Measurements from ENCODE around the gene MT1G.
"Not testable (repeated sequence)": the region's sequence is repeated elsewhere in the genome, so short reads cannot be mapped to it uniquely, and the experiment has no call there.

The MT1G gene

DNA sequence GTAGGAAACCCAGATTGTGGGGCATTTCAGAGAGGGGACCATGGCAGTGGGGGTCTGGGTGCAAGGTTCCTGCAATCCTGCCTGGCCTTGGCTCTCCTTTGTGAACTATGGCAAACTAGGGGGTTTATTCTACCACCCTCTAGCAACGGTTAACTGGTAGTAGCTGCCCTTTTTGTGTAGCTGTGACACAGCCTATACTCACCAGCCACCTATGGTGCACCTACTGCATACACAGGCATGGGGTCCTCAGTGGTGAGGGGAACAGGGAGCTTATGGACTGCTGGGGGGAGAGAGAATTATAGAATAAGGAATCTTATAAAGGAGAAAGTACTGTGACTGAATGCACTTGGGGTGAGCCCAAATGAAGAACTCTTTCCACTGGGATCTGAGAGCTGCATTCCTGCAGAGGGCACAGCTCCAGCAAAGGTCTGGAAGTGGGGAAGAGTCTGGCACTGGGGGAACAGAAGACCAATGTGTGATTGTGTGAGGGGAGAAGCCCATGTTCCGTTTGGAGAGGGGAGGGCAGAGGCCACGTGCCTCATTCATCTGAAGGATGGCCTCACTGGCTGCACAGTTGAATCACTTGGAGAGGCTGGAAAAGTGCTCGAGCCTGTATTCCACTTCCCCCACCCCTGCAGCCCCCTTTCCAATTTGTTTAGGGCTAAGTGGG, 16.5 kb upstream of the MT1G start:
- DNase-seq, result no peak

DNA sequence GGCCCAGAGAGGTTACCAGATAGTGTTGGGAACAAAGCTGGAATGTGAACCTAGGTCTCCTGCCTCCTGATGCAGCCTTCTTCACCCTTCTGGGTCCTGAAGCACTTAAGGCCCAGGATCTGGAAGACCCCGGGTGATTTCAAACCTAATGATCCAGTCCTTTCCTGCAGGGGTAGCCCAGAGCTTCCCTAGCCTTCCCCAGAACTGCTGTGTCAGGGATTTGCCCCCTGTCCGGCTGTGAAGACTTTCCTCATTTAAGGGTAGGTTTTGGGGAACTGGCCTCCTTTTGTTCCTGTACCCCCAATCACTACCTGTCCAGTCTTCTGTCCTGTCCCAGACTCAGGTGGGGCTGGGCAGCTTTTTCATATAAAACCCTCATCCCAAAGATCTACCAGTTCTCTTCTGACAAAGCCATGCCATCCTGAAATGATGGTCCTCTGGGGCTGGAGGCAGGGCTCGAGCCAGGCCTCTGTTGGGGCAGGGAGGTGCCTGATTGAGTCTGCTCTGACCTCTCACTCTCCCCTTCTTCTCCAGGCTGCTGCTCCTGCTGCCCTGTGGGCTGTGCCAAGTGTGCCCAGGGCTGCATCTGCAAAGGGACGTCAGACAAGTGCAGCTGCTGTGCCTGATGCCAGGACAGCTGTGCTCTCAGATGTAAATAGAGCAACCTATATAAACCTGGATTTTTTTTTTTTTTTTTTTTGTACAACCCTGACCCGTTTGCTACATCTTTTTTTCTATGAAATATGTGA, 15.7 kb upstream of the MT1G start:
- no peak for DNase-seq

DNA sequence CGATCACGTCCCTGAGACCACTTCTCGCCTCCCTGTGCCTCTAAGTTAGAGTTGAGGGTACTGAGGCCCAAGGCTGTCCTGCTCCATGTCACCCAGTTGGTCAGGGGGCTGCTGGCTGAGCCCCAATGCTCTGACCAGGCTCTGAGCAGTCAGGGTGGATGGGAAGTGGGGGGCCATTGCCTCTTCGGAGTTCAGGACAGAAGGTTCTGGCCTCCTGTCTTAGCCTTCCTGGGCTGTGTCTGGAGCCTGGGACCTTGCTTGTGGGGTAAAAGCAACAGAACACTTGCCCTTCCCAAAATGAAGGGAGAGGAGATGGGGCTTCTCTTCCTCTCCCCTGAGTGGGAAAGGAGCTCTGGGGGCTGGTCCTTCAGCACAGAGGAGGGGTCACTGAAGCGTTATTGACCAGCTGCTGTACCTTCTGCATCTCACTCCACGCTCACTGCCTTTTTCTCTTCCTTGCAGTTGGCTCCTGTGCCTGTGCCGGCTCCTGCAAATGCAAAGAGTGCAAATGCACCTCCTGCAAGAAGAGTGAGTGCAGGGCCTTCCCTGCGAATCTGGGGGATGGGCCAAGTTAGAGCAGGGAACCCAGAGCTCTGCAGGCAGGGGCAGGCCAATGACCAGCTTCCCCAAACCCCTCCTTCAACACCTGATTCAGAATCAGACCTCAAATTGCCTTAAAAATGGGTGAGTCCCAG, 15.0 kb upstream of the MT1G start:
- no peak for DNase-seq

DNA sequence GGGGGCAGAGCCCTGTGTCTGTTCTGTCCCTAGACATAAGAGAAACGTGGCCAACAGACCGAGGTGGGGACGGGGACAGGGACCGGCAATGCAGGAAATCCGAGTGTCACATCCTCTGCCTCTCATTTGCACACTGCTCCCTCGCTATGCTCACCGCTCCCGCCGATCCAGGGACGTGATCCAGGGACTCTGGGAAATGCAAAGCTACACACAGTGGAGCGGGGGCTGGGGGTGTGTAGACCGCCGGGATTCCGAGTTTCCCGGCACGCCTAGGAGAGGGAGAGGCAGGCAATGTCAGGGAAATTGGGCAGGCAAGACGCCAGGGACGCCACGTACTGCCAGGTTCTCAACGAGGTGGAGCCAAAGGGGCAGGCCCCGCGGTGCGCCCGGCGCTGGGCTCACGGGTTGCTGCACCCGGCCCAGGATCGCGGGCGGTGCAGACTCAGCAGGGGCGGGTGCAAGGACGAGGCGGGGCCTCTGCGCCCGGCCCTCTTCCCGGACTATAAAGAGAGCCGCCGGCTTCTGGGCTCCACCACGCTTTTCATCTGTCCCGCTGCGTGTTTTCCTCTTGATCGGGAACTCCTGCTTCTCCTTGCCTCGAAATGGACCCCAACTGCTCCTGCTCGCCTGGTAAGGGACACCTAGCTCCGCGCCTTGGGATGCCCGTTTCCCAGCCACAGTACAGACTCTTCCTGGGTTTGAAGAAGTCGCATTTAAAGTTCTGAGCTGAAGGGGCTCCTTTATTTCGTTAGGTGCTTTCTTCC, 14.3 kb upstream of the MT1G start, which contains the start of gene MT1X:
Gene MT1X, plus strand, starts transcription at position 532 of the 764 bp plus-strand sequence. Its CDS starts 71 bp downstream, at position 603.
- peak; percentile 85 to 90 for DNase-seq

DNA sequence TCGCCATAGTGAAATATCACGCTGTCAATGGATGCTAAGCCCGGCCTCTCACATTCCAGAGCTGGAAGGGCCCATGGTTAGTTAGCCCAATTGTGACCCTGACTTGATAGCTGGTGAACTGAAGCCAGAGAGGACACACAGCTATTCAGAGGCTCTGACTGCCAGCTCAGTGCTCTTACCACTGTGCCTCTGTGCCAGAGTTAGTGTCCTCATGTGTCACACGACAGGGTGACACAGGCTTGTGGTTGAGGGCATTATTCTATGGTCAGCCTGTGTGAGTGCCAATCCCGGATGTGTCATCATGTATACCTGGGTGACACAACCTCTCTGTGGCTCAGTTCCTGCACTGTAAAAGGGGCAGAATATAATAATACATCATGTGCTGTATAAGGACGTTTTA, 12.0 kb upstream of the MT1G start:
- DNase-seq, result no peak

DNA sequence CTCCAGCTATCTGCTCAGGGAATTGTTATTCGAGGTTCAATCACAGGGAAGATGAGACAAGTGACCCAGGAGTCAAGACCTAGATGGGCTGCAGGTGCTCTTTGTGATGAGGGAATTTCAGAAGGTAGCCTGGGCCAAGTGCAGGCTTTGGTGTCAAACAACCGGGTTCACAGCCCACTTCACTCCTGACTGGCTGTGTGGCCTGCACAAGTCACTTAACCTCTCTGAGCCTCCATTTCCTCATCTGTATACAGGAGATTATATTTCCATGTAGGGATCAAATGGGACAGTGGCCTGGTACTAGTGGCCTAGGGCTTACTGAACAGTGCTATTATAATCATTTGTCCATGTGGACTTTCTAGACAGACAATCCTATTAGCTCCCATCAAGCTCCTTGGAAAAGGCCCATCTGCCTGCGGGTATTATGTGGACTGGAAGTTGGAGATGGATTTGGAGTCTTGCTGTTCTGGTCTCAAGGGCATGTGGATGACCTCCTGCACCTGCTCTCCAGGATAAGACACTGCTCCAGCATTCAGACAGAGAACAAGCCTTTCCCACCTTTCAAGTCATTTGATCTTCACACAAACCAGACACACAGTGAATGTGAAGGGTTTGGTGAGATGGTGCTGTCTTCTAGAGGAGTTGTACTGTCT, 11.3 kb upstream of the MT1G start:
- no peak for DNase-seq

DNA sequence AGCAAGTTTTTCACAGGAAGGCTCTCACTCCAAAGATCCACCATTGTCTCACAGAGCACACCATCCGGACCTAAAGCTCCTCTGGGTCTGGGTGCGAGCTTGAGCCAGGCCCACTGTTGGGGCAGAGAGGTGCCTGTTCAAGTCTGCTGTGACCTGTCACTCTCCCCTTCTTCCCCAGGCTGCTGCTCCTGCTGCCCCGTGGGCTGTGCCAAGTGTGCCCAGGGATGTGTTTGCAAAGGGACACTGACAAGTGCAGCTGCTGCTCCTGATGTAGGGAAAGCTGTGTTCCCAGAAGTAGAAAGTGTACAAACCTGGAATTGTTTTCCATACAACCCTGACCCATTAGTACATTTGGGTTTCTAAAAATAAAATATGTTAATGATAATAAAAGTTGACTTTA, 9.6 kb upstream of the MT1G start:
- DNase-seq, result no peak

DNA sequence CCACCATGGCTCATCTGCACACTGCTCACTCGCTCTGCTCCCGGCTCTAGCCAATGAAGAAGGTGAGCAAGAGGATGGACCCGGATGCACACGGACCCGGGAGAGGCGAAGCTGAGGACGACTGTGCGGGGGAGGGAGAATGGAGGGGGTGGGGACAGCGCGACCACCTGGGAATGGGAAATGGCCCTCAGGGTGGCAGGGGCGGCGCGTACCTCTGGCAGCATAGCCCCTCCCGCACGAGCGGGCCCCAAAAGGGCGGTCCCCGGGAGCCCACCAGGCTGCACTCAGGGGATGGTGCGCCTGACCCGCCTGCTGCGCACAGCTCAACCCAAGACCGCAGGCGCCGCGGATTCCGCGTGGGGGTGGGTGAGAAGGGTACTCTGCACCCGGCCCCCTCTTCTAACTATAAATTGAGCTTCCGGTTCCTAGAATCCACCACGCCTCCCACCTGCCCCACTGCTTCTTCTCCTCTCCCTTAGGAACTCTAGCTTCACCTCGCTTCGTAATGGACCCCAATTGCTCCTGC, 7.9 kb upstream of the MT1G start:
- DNase-seq, result peak; percentile 32 to 51

DNA sequence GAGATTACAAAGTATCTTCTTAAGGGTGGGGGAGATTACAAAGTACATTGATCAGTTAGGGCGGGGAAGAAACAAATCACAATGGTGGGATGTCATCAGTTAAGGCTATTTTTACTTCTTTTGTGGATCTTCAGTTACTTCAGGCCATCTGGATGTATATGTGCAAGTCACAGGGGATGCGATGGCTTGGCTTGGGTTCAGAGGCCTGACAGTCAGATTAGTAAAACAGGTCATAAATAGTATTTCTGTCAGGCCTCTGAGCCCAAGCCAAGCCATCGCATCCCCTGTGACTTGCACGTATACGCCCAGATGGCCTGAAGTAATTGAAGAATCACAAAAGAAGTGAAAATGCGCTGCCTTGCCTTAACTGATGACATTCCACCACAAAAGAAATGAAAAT, 6.7 kb upstream of the MT1G start:
- DNase-seq, result not testable (repeated sequence)

DNA sequence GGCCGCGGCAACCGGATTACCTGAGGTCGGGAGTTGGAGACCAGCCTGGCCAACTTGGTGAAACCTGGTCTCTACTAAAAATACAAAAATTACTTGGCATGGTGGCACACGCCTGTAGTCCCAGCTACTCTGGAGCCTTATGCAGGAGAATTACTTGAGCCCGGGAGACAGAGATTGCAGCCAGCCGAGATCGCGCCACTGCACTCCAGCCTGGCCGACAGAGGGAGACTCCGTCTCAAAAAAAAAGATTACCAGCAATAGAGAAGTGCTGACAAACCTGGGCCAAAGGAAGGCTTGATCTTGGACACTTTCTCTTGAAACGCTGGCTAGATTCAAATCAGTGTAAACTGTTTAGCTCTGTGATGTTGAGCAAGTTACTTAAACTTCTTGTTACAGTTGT, 6.1 kb upstream of the MT1G start:
- peak; percentile 12 to 36 for DNase-seq

DNA sequence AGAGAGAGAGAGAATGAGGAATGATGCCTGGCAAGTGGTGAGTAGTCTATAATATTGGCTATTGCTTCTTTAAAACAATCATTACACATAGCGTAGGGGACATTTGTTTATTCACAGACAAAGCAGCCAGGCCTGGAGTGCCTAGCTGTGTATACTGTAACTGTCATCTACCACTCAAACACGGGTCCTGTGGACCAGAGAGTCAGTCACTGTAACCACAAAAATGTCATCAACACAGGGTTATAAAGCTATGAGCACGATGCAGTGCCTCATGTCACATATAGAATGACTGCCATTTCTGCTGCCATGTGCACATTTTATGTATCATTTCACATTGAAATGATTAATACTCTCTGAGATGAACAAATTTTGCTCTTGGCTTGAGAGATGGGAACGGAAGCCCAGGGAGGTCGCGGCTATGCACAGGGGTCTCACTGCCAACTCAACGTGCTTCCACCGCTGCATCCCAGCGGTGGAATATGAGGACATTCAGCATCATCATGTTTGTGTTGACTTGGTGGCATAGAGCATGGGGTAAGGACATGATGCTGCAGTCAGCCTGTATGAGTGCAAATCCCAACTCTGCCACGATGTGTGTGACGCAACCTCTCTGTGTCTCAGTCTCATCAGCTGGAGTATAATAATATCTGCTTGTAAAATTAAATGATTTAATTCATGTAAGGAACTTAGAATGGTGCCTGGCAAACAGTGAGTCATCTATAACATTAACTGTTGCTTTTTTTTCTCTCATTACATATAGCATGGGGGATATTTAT, 5.1 kb upstream of the MT1G start:
- DNase-seq, result no peak

DNA sequence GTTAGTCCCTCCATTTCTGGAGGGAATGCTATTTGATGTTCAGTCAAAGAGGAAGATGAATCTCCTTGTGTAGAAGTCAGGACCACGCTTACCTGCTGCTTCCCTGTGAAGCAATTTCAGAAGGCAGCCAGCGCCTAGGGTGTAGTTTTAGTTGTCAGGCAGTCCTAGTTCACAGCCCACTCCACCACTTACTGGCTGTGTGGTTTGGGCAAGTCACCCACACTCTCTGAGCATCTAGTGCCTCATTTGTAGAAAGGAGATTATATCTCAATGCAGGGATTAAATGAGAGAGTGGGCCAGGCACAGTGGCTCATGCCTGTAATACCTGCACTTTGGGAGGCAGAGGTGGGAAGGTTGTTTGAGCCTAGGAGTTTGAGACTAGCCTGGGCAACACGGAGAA, 4.3 kb upstream of the MT1G start:
- not testable (repeated sequence) for DNase-seq

DNA sequence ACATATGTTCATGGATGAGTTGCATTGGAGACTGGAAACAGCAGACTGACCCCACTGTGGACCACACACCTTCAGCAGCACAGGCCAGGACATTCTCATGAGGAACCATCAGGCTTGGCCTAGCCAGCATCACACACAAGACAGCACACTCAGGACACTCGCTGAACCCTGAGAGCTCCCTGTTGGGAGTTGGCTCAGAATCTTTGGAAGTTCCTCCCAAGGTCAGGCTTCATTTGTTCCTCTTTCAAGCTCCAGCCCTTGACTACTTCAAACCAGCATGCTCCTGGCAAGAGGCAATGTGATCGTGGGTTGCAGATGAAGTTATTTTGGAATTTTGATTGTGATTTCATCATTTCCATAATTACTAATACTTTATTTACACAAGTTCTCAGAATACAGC, 3.8 kb upstream of the MT1G start:
- not testable (repeated sequence) for DNase-seq

DNA sequence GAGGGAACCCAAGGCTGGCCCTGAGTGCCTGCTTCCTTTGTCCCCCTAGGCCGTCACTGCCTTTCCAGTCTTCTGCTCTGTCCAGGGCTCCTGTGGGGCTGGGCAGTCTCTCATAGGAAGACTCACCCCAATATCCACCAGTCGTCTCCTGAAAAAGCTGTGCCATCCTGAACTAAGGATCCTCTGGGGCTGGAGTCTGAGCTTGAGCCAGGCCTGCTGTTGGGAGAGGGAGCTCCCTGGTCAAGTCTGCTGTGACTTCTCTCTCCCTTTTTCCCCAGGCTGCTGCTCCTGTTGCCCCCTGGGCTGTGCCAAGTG, 2.7 kb upstream of the MT1G start:
- DNase-seq, result no peak

DNA sequence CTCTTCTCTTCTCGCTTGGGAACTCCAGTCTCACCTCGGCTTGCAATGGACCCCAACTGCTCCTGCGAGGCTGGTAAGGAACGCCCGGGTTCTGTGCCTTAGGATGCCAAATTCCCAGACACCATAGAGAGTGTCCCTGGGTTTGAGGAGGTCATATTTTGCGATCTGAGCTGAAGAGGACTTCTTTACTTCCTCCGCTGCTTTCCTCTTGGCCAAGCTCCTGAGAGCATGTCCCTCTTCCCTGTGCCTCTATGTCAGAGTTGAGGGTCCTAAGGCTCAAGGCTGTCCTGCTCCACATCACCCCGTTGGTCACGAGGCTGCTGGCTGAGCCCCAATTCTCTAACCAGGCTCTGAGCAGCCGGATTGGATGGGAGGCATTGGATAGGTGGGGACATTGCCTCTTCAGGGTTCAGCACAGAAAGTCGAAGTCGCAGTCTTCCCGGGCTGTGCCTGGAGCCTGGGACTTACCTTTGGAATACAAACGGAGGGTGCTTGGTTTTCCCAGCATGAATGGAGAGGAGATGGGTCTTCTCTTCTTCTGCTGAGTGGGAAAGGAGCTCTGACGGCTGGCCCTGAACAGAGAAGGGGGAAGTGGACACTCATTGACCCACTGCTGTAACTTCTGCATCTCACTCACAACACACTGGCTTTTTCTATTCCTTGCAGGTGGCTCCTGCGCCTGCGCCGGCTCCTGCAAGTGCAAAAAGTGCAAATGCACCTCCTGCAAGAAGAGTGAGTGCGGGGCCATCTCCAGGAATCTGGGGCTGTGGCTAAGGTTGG, 2.2 kb upstream of the MT1G start:
- no peak for DNase-seq

DNA sequence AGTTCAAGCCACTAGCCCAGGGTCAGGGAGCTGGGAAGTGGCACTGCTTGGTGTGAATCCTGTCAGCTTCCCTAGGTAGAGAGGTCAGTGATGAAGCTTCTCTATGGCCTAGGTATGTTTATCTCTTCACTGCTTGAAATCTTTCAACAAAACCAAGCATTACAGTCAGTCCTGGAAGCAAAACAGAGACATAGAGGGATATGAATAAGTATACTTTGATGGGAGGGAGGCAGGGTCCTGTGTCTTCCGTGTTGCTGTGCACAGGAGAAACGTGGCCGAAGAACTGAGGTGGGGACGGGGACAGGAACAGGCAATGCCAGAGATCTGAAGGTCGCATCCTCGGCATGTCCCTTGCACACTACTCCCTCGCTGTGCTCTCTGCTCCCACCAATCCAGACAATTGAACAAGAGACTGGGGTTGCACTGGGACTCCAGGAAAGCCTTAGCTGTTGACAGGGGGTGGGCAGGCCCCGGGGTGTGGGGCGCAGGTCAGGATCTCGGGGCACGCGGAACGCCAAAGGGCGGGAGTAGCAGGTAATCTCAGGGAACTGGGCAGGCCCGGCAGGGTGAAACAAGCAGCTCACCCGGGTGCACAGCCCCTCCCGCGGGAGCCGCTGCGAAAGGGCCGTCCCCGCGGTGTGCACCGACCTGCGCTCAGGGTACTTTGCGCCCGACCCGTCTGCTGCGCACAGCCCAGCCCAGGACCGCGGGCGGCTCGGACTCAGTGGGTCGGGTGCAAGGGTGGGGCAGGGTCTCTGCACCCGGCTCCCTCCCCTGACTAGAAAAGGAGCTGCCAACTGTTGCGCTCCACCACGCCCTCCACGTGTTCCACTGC, 1.4 kb upstream of the MT1G start, which contains the start of gene MT1H:
Gene MT1H, plus strand, starts transcription at position 810 of the 835 bp plus-strand sequence. CDS start 71 bp downstream, outside the sequence.
- no peak for DNase-seq

DNA sequence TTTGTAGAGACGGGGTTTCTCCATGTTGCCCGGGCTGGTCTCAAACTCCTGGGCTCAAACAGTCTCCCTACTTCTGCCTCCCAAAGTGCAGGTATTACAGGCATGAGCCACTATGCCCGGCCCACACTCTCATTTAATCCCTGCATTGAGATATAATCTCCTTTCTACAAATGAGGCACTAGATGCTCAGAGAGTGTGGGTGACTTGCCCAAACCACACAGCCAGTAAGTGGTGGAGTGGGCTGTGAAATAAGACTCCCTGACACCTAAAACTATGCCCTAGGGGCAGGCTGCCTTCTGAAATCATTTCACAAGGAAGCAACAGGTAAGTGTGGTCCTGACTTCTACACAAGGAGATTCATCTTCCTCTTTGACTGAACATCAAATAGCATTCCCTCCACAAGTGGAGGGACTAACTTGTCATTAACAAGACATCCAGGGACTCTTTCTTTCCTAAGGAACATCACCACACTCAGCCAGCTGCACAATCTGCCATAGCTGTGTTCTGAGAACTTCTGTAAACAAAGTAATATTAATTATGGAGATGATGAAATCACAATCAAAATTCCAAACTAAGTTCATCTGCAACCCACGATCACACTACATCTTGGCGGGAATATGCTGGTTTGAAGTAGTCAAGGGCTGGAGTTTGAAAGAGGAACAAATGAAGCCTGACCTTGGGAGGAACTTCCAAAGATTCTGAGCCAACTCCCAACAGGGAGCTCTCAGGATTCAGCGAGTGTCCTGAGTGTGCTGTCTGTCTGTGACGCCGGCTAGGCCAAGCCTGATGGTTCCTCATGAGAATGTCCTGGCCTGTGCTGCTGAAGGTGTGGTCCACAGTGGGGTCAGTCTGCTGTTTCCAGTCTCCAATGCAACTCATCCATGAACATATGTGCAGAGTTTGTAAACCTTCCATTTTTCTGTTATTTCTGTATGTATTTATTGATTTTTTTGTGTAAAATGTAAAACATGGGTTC, 2.3 kb downstream of the MT1G start:
- not testable (repeated sequence) for DNase-seq

DNA sequence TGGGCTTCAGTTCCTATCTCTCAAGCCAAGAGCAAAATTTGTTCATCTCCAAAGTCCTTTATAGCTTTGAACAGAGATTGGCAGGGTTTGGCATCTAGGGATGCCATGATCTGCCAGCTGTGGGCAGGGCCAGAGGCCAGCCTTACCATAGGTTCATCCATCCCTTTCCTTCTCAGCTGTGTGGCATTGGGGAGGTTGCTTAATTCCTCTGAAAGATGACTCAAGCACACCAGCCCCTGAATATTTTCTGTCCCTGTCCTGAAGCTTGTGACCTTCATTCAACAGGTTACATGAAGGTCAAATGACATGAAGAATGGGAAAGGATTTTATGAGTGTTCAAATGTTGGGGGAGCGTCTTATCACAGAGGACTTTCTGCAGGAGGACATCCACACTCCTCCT, 3.4 kb downstream of the MT1G start:
- no peak for DNase-seq

Measured in CD4-positive, alpha-beta T cell treated with Interferon alpha-2 for 1 hour (primary cell).